H9 (cell line): Measurements from ENCODE around the gene TMEM158. TPM values are rescaled to one million over a fixed set of nuclear protein-coding genes. Genes with fewer than 3 reads are reported as not detected.

Experiments
- DNase-seq: peaks from one replicate; pipeline ENCODE4 v3.0.0-alpha.2; 2017
- H2AFZ ChIP-seq: one replicate; pipeline ENCODE4 v1.6.1; 2013; ENCODE audit warnings: mild to moderate bottlenecking, low read length, control low read depth, moderate library complexity
- H2AK5ac ChIP-seq: 2 replicates; pipeline ENCODE4 v1.6.1; 2013; ENCODE audit warnings: low read length, control low read depth, mixed read lengths; ENCODE audit not compliant: insufficient read length
- H2BK120ac ChIP-seq: one replicate; pipeline ENCODE4 v1.6.1; 2013; ENCODE audit warnings: low read depth, mild to moderate bottlenecking, low read length, control low read depth, inconsistent platforms; ENCODE audit not compliant: poor library complexity, severe bottlenecking
- H2BK12ac ChIP-seq: 2 replicates; pipeline ENCODE4 v1.6.1; 2013; ENCODE audit warnings: low read length, control low read depth, mixed read lengths, low read depth; ENCODE audit not compliant: insufficient read length
- H2BK15ac ChIP-seq: 2 replicates; pipeline ENCODE4 v1.6.1; 2013; ENCODE audit warnings: low read depth, low read length, control low read depth
- H2BK20ac ChIP-seq: one replicate; pipeline ENCODE4 v1.6.1; 2013; ENCODE audit warnings: low read depth, mild to moderate bottlenecking, low read length, control low read depth, inconsistent platforms; ENCODE audit not compliant: poor library complexity, severe bottlenecking
- H2BK5ac ChIP-seq: 2 replicates; pipeline ENCODE4 v1.6.1; 2013; ENCODE audit warnings: low read length, control low read depth, mixed read lengths; ENCODE audit not compliant: insufficient read length
- H3K14ac ChIP-seq: 2 replicates; pipeline ENCODE4 v1.6.1; 2013; ENCODE audit warnings: low read length, control low read depth; ENCODE audit not compliant: insufficient read depth
- H3K18ac ChIP-seq: 2 replicates; pipeline ENCODE4 v1.6.1; 2013; ENCODE audit warnings: low read depth, mild to moderate bottlenecking, mixed read lengths, low read length, control low read depth; ENCODE audit not compliant: insufficient read length
- H3K23ac ChIP-seq: 2 replicates; pipeline ENCODE4 v1.6.1; 2013; ENCODE audit warnings: low read length, control low read depth, mixed read lengths, low read depth; ENCODE audit not compliant: insufficient read length
- H3K23me2 ChIP-seq: 2 replicates; pipeline ENCODE4 v1.6.1; 2013; ENCODE audit warnings: low read depth, mild to moderate bottlenecking, mixed read lengths, low read length, control low read depth; ENCODE audit not compliant: insufficient read length, poor library complexity, severe bottlenecking
- H3K27ac ChIP-seq: 2 replicates; pipeline ENCODE4 v1.5.1; 2013; ENCODE audit warnings: low read length, control low read depth, mixed read lengths, low read depth; ENCODE audit not compliant: insufficient read length
- H3K27me3 ChIP-seq: 2 replicates; pipeline ENCODE4 v1.6.1; 2013; ENCODE audit warnings: low read length, control low read depth, inconsistent platforms; ENCODE audit not compliant: insufficient read depth
- H3K4ac ChIP-seq: 2 replicates; pipeline ENCODE4 v1.6.1; 2013; ENCODE audit warnings: low read depth, mild to moderate bottlenecking, control low read depth, inconsistent platforms, low read length, moderate library complexity
- H3K4me1 ChIP-seq: 2 replicates; pipeline ENCODE4 v1.6.1; 2013; ENCODE audit warnings: low read length, control low read depth, inconsistent platforms; ENCODE audit not compliant: insufficient read depth
- H3K4me2 ChIP-seq: 2 replicates; pipeline ENCODE4 v1.6.1; 2013; ENCODE audit warnings: low read length, control low read depth, mixed read lengths; ENCODE audit not compliant: insufficient read length, insufficient read depth
- H3K56ac ChIP-seq: 2 replicates; pipeline ENCODE4 v1.6.1; 2013; ENCODE audit warnings: low read depth, mild to moderate bottlenecking, mixed read lengths, low read length, control low read depth; ENCODE audit not compliant: insufficient read length
- H3K79me1 ChIP-seq: 2 replicates; pipeline ENCODE4 v1.6.1; 2013; ENCODE audit warnings: low read depth, mild to moderate bottlenecking, moderate library complexity, low read length, control low read depth, inconsistent platforms; ENCODE audit not compliant: insufficient read depth, poor library complexity, severe bottlenecking
- H3K79me2 ChIP-seq: 2 replicates; pipeline ENCODE4 v1.6.1; 2013; ENCODE audit warnings: low read length, control low read depth, inconsistent platforms; ENCODE audit not compliant: insufficient read depth
- H3K9ac ChIP-seq: 2 replicates; pipeline ENCODE4 v1.6.1; 2013; ENCODE audit warnings: low read length, control low read depth, mixed read lengths; ENCODE audit not compliant: insufficient read length; ENCODE audit errors: extremely low read depth
- H3K9me3 ChIP-seq: one replicate; pipeline ENCODE4 v1.6.1; 2013; ENCODE audit warnings: low read depth, low read length, inconsistent platforms; ENCODE audit not compliant: control insufficient read depth
- H3T11ph ChIP-seq: one replicate; pipeline ENCODE4 v1.6.1; 2013; ENCODE audit warnings: mild to moderate bottlenecking, low read length, control low read depth, inconsistent platforms
- H4K20me1 ChIP-seq: one replicate; pipeline ENCODE4 v1.6.1; 2013; ENCODE audit not compliant: control insufficient read depth, insufficient read length, insufficient read depth
- H4K5ac ChIP-seq: 2 replicates; pipeline ENCODE4 v1.6.1; 2013; ENCODE audit warnings: low read depth, mild to moderate bottlenecking, mixed read lengths, low read length, control low read depth; ENCODE audit not compliant: insufficient read length
- H4K8ac ChIP-seq: replicated peaks from 2 replicates; pipeline ENCODE4 v1.6.1; 2013; ENCODE audit warnings: low read length, control low read depth, mixed read lengths, low read depth; ENCODE audit not compliant: insufficient read length
- H4K91ac ChIP-seq: 2 replicates; pipeline ENCODE4 v1.6.1; 2013; ENCODE audit warnings: low read depth, mild to moderate bottlenecking, moderate library complexity, mixed read lengths, low read length, control low read depth; ENCODE audit not compliant: insufficient read length
- H3K27ac Mint-ChIP-seq, 3 experiments: 2 replicates in 2 of 3; 3 replicates in 1 of 3; pipeline ENCODE4 v1.8.0; 2020 to 2021; ENCODE audit warnings: mixed read lengths in 3 of 3, mild to moderate bottlenecking in 1 of 3, moderate library complexity in 1 of 3
- H3K27me3 Mint-ChIP-seq: 2 replicates; pipeline ENCODE4 v1.8.0; 2021; ENCODE audit warnings: low read depth, mild to moderate bottlenecking, moderate library complexity, mixed read lengths
- H3K36me3 Mint-ChIP-seq, 3 experiments: 2 replicates in 2 of 3; 3 replicates in 1 of 3; pipeline ENCODE4 v1.8.0; 2020 to 2021; ENCODE audit warnings: low read depth in 3 of 3, mixed read lengths in 3 of 3; ENCODE audit not compliant: insufficient read depth in 1 of 3
- H3K4me1 Mint-ChIP-seq, 2 experiments: 2 replicates each; pipeline ENCODE4 v1.8.0; 2020; ENCODE audit warnings: mixed read lengths in 2 of 2
- H3K4me3 Mint-ChIP-seq, 2 experiments: 2 replicates in 1 of 2; 3 replicates in 1 of 2; pipeline ENCODE4 v1.8.0; 2020 to 2021; ENCODE audit warnings: mild to moderate bottlenecking in 2 of 2, mixed read lengths in 2 of 2, moderate library complexity in 1 of 2
- H3K9me3 Mint-ChIP-seq, 2 experiments: 2 replicates in 1 of 2; 3 replicates in 1 of 2; pipeline ENCODE4 v1.8.0; 2020; ENCODE audit warnings: mild to moderate bottlenecking in 2 of 2, mixed read lengths in 2 of 2, moderate library complexity in 1 of 2
- CTCF ChIP-seq: fragments of 200-600 bp; sonication (generic); conservative IDR thresholded peaks from 3 replicates; pipeline ENCODE4 v1.8.0; 2021; ENCODE audit warnings: antibody characterized with exemption, mild to moderate bottlenecking
- WGBS: extraction: QIAGEN DNeasy Blood & Tissue Kit; methylation state at CpG from one replicate; pipeline ENCODE4 v1.1.7; 2013; ENCODE audit warnings: missing lambda C conversion rate, low lambda C conversion rate, mixed read lengths; ENCODE audit not compliant: insufficient read length; ENCODE audit errors: extremely low coverage; 5-methylcytosine and 5-hydroxymethylcytosine counted together
- total RNA-seq: library from RNA; stranded (reverse); gene quantifications from 2 replicates; pipeline ENCODE4 v1.2.1, GENCODE V29; 2021

TMEM158 gene
- total RNA-seq, 1 experiment from 2014 or later: 29.1 TPM

GRCh38 chr3:45239254-45239653 lies 13.2 kb upstream of the TMEM158 start:
- no peak overlapping the region for H2BK5ac ChIP-seq
- Mint-ChIP-seq H3K27ac (no peak overlapping the region), H3K9me3 (peaks cover 3 to 10% of the 10 kb centered on the region in 2 experiments; a peak in 2 of 5 replicates), H3K27me3 (no peaks in the 10 kb centered on the region; the same call in none of the 2 replicates), H3K36me3 (no peaks in the 10 kb centered on the region; a peak in 2 of 7 replicates), H3K4me1 (peaks cover 8 to 12% of the 10 kb centered on the region in 2 experiments), H3K4me3 (no peak overlapping the region)
- no peak overlapping the region for H3T11ph ChIP-seq
- no peak overlapping the region for H3K9ac ChIP-seq
- WGBS: no CpG with 5 or more reads among the region's 4 CpGs
- H4K5ac ChIP-seq: no peak overlapping the region
- no peaks in the 10 kb centered on the region for H3K23me2 ChIP-seq
- no peak overlapping the region for H3K4ac ChIP-seq
- H3K4me2 ChIP-seq: no peak overlapping the region
- H2AFZ ChIP-seq: no peak overlapping the region
- no peaks in the 10 kb centered on the region for H3K9me3 ChIP-seq
- DNase-seq: no peak
- no peaks in the 10 kb centered on the region for H3K79me1 ChIP-seq
- H3K18ac ChIP-seq: no peak overlapping the region
- H2BK20ac ChIP-seq: no peak overlapping the region
- no peak overlapping the region for H3K27ac ChIP-seq
- H3K56ac ChIP-seq: no peak overlapping the region
- H3K4me1 ChIP-seq: no peaks in the 10 kb centered on the region
- no peak overlapping the region for H3K14ac ChIP-seq
- no peak overlapping the region for H2BK12ac ChIP-seq
- no peak overlapping the region for H3K23ac ChIP-seq
- H4K8ac ChIP-seq: no peak overlapping the region
- no peak for TF ChIP-seq CTCF
- no peaks in the 10 kb centered on the region for H3K79me2 ChIP-seq
- no peak overlapping the region for H4K91ac ChIP-seq
- H2BK15ac ChIP-seq: no peak overlapping the region
- H3K27me3 ChIP-seq: no peaks in the 10 kb centered on the region
- no peaks in the 10 kb centered on the region for H4K20me1 ChIP-seq
- no peak overlapping the region for H2BK120ac ChIP-seq
- H2AK5ac ChIP-seq: no peak overlapping the region
